Measurements from ENCODE around the gene ABRAXAS1.
"Not testable (repeated sequence)": the region's sequence is repeated elsewhere in the genome, so short reads cannot be mapped to it uniquely, and the experiment has no call there.

The ABRAXAS1 gene

DNA sequence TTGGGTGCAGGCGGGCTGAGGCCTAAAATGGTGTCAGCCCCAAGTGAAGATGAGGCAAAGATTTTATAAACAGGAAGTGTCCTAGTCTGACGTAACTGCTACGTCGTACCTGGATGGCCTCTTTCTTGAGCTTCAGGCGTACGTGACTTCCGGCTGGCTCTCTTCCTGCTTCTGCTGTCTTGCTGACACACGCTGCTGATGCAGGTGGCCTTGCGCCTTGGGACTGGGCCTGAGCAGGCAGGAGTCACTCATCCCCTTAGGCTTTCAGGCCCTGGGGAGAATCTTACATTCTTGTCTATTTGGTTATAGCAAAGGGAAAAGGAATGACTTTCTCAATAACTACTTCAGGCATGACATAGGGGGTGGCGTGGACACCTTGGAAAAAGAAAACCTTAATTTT is 20.1 kb upstream of the ABRAXAS1 start:
- H3K4me3 ChIP-seq (ENCODE audit: low read length) = no peak overlapping the region
- TF ChIP-seq, protein P1, sequence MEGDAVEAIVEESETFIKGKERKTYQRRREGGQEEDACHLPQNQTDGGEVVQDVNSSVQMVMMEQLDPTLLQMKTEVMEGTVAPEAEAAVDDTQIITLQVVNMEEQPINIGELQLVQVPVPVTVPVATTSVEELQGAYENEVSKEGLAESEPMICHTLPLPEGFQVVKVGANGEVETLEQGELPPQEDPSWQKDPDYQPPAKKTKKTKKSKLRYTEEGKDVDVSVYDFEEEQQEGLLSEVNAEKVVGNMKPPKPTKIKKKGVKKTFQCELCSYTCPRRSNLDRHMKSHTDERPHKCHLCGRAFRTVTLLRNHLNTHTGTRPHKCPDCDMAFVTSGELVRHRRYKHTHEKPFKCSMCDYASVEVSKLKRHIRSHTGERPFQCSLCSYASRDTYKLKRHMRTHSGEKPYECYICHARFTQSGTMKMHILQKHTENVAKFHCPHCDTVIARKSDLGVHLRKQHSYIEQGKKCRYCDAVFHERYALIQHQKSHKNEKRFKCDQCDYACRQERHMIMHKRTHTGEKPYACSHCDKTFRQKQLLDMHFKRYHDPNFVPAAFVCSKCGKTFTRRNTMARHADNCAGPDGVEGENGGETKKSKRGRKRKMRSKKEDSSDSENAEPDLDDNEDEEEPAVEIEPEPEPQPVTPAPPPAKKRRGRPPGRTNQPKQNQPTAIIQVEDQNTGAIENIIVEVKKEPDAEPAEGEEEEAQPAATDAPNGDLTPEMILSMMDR (IDR thresholded peaks at IDR 0.05; ENCODE audit: insufficient read depth, low read depth, low read length, missing control alignments) = no peak
- DNase-seq (ENCODE audit: low read depth) = no peak

DNA sequence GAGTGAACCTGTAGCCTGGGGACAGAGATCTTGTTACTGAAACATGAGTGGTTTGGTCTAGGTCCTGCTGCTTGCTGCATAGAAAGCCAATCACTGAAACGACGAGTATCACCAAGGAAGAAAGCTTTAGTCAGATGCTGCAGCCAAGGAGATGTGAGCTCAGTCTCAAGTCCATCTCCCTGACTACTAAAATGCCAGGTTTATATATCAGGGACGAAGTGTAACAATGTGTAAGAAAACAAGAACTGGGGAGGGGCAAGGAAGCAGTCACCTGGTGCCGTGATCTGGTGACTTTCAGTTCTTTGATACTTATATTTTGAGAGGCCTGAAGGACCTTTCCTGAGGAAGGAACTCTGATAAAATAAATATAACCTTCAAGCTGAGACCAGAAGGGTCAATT is 19.6 kb upstream of the ABRAXAS1 start:
- H3K4me3 ChIP-seq (ENCODE audit: low read length) = no peak overlapping the region
- no peak for DNase-seq (ENCODE audit: low read depth)

DNA sequence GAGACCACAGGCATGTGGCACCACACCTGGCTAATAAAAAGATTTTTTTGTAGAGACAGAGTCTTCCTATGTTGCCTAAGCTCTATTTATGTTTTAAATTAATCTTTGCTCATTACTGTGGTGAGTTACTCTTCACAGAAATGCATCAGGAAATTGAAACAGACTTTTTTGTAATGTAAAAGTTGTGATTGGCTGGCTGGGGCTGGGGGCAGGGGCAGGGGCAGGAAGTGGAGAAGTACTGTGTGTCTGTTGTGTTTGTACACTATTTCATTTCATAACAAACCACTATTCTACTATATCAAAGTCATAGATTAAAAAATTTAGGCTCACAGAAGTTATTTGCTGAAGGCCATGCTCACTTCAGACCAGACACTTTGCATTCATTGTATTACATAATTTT is 19.1 kb upstream of the ABRAXAS1 start:
- H3K4me3 ChIP-seq (ENCODE audit: low read length) = no peak overlapping the region
- TF ChIP-seq, protein P1 (IDR thresholded peaks at IDR 0.05; ENCODE audit: insufficient read depth, low read depth, low read length, missing control alignments) = no peak
- DNase-seq (ENCODE audit: low read depth) = no peak

More for the DNA sequence above, 19.6 kb upstream of the ABRAXAS1 start:
- TF ChIP-seq, protein P1 (IDR thresholded peaks at IDR 0.05; ENCODE audit: insufficient read depth, low read depth, low read length, missing control alignments) = no peak

DNA sequence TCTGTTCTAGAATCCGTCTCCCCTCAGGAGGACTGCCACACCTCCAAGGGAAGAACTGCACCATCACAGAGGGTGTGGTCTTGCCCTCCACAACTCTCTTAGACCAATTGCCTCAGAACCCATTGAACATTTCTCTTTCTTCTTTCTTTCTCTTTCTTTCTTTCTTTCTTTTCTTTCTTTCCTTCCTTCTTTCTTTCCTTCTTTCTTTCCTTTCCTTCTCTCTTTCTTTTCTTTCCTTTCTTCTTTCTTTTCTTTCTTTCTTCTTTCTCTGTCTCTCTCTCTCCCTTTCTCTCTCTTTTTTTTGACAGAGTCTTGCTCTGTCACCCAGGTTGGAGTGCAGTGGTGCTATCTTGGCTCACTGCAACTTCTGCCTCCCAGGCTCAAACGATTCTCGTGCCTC is 16.8 kb upstream of the ABRAXAS1 start:
- DNase-seq (ENCODE audit: low read depth); H3K4me3 ChIP-seq (ENCODE audit: low read length): not testable (repeated sequence)

DNA sequence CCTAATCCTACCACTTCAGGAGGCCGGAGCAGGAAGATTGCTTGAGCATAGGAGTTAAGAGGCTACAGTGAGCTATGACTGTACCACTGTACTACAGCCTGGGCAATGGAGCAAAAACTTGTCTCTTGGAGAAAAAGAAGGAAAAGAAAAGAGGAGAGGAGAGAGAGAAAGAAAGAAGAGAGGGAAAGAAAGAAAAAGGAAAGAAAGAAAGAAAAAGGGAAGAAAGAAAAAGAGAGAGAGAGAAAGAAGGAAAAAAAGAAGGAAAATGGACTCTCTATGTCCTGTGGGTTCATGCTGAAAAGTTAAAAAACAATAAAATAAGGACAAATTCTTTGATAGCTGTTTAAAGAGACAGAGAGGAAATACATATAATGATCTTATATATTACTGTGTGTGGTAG is 13.3 kb upstream of the ABRAXAS1 start:
- H3K4me3 ChIP-seq (ENCODE audit: low read length) = no peak overlapping the region
- TF ChIP-seq, protein P1 (IDR thresholded peaks at IDR 0.05; ENCODE audit: insufficient read depth, low read depth, low read length, missing control alignments) = no peak
- no peak for DNase-seq (ENCODE audit: low read depth)

DNA sequence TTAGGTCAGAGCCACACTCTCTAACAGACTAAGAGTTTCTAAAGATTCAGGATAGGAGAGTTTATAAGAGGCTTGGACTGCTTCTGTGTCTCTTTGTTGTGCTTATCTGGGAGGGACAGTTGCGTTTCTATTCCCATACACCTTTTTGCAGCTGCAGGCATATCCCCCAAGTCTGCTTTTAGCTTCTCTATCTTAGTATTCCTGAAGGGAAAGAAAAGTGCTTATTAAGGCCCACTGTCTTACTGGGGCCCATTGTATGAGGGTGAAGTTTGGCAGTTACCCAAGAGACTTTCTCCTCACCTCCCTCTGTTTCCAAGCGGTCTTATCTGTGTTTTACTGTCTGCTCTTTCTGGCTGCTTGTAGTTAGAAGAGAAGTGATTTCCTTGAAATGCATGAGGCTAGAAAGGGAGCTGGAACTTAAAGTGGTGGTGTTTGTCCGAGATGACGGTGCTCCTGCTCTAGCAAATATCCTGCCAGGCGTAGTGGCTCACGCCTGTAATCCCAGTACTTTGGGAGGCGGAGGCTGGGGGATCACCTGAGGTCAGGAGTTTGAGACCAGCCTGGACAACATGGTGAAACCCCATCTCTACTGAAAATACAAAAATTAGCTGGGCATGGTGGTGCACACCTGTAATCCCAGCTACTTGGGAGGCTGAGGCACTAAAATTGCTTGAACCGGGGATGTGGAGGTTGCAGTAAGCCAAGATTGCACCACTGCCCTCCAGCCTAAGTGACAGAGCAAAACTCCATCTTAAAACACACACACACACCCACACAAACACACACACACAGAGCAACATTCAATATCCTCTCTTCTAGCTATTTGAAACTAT is 11.4 kb upstream of the ABRAXAS1 start:
- H3K4me3 ChIP-seq (ENCODE audit: low read length); DNase-seq (ENCODE audit: low read depth): not testable (repeated sequence)

DNA sequence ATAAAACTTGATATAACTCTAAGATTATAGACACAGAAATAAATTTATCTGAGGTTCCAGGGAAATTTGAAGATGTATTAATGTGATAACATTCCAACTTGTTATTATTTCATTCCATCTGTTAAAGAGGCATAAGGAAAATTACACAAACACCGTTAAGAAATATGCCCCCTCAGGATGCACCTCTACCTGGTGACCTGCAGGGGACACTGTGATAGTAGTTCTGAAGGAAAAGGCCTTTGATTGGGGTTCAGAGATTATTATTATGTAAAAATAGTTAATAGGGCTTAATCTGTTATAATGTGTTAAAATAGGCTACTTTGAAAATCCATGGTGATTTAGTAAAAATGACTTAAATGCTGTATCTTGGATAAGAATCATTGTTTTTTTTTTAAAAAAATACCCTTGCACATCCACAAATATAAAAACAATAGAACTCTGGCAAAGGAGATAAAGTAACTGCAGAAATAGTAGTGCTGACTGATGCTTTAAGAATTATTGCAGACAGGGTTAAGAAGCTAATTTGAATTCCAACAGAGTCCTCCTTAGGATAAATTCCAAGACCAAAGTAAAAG is 6.1 kb upstream of the ABRAXAS1 start:
- TF ChIP-seq, protein P1 (IDR thresholded peaks at IDR 0.05; ENCODE audit: insufficient read depth, low read depth, low read length, missing control alignments) = peak; percentile 91
- no peak overlapping the region for H3K4me3 ChIP-seq (ENCODE audit: low read length)
- peak; percentile 46 for DNase-seq (ENCODE audit: low read depth)
